Muscle of back (tissue), 11 donors: ENCODE results near the gene CELSR1. TPM values are rescaled to one million over a fixed set of nuclear protein-coding genes. Genes with fewer than 3 reads are reported as not detected.
"Not testable (repeated sequence)": the region's sequence is repeated elsewhere in the genome, so short reads cannot be mapped to it uniquely, and the experiment has no call there.

Experiments used
- DNase-seq, 3 donors: peaks; one replicate each; pipeline versions ENCODE4 v3.0.0 to v3.0.0-alpha.2; 2013
- polyA plus RNA-seq, 10 donors: library from polyadenylated mRNA; unstranded; fragments of 120-200 nt; gene quantifications; one replicate each; pipeline ENCODE4 v1.2.1, GENCODE V29; 2013; ENCODE audit not compliant: insufficient read length in 10 of 10

CELSR1 gene
- polyA plus RNA-seq, 10 donors = 1.7 to 9.8 (median 3.3) TPM

DNA sequence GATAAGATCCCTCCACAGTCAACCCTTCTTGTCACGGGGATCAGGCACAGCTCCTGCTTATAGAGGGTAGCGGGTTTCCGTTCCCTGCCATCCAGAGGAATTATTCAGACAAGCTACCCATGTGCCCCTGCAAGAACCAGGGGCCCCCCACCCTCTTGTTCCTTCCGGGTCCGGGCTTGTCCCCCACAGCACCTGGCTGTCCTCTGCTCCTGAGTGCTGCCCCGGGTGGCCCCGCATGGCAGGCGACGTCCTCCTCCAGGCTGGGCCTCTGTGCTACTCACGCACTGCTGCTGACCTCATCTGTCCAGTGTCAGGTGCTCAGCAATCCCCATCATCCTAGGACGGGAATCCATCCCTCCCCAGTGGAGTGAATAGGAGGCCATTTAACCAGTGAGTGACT is 24.7 kb downstream of the CELSR1 start:
- DNase-seq = no peak

- DNase-seq = no peak
Measured at GRCh38 chr22:46512039-46512370, 25.4 kb downstream of the CELSR1 start.

- DNase-seq = peak in 1 of 3 donors; percentile 27
Measured at GRCh38 chr22:46511151-46512038, 26.0 kb downstream of the CELSR1 start.

GRCh38 chr22:46509416-46510089 is 27.9 kb downstream of the CELSR1 start:
- DNase-seq = no peak

- peak in 1 of 3 donors; percentile 34 for DNase-seq
Measured at GRCh38 chr22:46508491-46508999, 28.9 kb downstream of the CELSR1 start.

DNA sequence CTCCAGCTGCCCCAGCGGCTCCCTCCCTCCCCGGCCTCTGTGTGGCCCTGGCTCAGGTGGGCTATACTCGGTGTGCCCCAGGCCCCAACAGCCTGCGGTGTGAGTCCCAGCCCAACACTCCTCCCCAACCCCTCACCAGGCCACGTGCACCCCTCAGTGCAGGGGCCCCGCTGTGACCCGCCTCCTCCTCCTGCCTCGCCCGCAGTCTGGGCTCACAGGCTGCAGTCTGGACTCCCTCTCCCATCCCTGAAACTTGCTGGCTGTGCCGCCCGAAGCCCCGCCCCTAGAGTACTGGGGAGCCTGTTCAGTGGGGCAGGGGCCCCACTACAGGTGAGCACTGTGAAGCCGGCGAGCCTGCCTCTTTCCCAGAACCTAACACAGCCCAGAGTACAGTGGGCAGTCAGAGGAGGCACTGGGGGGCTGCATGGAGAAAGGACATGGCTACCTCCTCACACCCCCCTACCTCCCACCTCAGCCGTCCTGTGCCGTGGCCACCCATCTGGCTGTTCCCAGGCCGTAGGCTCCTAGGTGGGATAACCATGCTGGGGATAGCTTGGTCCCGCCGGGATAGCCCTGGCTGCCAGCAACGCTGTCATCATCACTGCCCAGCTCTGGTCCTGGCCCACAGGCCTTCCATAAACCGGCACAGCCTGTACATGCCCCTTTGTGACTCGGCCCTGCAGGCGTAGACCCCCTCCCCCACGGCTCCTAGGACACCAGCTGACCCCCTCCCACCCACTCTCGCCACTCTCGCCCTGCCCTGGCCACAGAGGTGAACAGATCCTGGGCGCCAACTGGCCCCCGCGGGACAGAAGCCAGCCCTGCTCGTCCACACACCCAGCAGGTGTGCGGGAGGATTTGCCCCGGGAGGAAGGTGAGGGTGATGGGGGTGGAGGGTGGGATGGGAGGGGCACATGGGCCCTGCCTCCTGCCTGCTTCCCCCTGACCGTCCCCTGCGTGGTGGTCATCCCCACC is 29.7 kb downstream of the CELSR1 start:
- no peak for DNase-seq

GRCh38 chr22:46504584-46504983 is 32.8 kb downstream of the CELSR1 start:
- DNase-seq = no peak

GRCh38 chr22:46502440-46503175 is 34.8 kb downstream of the CELSR1 start:
- DNase-seq = no peak

GRCh38 chr22:46501701-46502100 is 35.7 kb downstream of the CELSR1 start:
- DNase-seq = peak in 1 of 3 donors; percentile 42

GRCh38 chr22:46501265-46501664 is 36.2 kb downstream of the CELSR1 start:
- DNase-seq = not testable (repeated sequence)

GRCh38 chr22:46500201-46500600 is 37.2 kb downstream of the CELSR1 start:
- no peak for DNase-seq

GRCh38 chr22:46499805-46500189 is 37.6 kb downstream of the CELSR1 start:
- DNase-seq = no peak

GRCh38 chr22:46491946-46492345 is 45.5 kb downstream of the CELSR1 start:
- DNase-seq = no peak

- DNase-seq = no peak
Measured at GRCh38 chr22:46490538-46490937, 46.9 kb downstream of the CELSR1 start.

DNA sequence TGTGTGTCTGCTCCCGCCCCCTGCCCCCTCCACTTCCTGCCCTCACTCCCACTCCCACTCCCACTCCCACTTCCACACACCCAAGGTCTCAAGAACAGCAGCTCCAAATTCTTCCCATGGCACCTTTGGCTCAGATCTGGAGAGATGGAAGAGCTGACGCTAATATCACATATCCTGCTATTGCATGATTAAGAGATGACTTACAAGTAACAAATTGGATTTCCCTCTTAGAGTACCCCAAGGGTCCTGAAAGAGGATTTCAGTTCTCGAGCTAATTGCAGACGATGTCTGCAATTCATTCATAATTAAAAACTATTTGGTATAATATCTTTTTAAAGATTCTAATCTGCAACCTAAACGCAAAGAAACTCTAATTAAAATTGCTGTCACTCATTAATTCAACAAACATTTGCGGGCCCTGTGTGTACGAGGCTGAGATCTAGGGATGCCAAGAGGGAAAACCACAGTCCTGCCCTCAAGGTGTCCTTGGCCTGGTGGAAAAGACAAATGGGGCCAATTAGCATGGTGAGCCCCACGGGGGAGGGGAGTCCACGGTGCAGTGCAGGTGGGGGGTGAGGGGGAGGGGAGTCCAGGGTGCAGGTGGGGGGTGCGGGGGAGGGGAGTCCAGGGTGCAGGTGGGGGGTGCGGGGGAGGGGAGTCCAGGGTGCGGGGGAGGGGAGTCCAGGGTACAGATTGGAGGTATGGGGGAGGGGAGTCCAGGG is 50.3 kb downstream of the CELSR1 start:
- DNase-seq = no peak

DNA sequence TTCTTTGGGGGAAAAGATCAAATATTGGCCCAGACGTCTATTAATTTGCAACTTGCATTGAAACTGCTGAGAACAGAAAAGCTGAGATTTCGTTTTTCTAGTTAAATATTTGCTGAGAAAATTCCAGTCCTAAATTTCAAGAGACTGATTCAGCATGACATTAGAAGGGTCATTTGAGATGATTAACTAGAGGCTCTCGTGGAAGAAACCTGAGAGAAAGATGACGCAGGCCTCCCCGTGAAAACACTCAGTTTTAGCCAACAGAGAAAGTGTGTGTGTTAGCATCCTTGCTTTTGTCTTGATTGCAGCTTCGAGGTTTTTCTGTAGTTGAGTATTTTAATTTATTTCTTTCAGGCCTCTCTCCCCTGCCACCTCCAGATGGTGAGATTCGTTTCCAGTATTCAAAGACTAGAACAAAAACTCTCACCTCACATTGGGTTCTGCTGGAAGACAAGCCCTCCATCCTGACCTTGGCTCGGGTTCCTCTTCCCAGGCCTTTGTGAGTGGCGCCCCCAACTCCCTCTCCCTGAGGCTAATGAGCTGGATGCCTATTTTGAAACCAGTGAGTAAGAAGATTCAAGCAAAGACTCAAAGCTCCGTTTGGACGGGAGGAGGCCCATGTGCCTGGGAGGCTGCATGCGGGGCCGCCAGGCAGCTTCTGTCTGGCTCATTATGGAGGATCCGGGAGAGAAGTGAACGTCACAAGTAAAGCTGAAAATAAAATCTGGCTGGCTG is 52.4 kb downstream of the CELSR1 start:
- no peak for DNase-seq

GRCh38 chr22:46484156-46484860 is 53.1 kb downstream of the CELSR1 start:
- DNase-seq = peak in 1 of 3 donors; percentile 26

GRCh38 chr22:46483353-46483752 is 54.1 kb downstream of the CELSR1 start:
- no peak for DNase-seq
